Stimulated activated CD4-positive, alpha-beta T cell treated with anti-CD3 and anti-CD28 coated beads, Interleukin-4, amount 100 ng/mL, for 24 hours (primary cell): ENCODE data around the gene EFNB2.

Experiments used
- DNase-seq: peaks from one replicate; pipeline ENCODE4 v3.0.0-alpha.2; 2020

EFNB2 gene

GRCh38 chr13:106548064-106548696, 12.7 kb upstream of the EFNB2 start:
- no peak for DNase-seq

GRCh38 chr13:106541826-106542225, 6.4 kb upstream of the EFNB2 start:
- DNase-seq = no peak

GRCh38 chr13:106540613-106541012, 5.2 kb upstream of the EFNB2 start:
- no peak for DNase-seq

- no peak for DNase-seq
These were observed 2.1 kb upstream of the EFNB2 start for GRCh38 chr13:106537521-106537920.

- peak; percentile 89 for DNase-seq
These were observed 977 bp upstream of the EFNB2 start for GRCh38 chr13:106536244-106537034.

- no peak for DNase-seq
These were observed 567 bp downstream of the EFNB2 start for GRCh38 chr13:106534639-106535551.

GRCh38 chr13:106533943-106534638, 1.4 kb downstream of the EFNB2 start:
- DNase-seq = peak; percentile 8

GRCh38 chr13:106533101-106533942, 2.1 kb downstream of the EFNB2 start:
- DNase-seq = peak; percentile 11

- DNase-seq = no peak
These were observed 3.1 kb downstream of the EFNB2 start for GRCh38 chr13:106532111-106532929.

GRCh38 chr13:106530980-106531481, 4.4 kb downstream of the EFNB2 start:
- no peak for DNase-seq

- DNase-seq = no peak
These were observed 5.2 kb downstream of the EFNB2 start for GRCh38 chr13:106530171-106530851.

- no peak for DNase-seq
These were observed 5.9 kb downstream of the EFNB2 start for GRCh38 chr13:106529415-106530170.

GRCh38 chr13:106528718-106529414, 6.6 kb downstream of the EFNB2 start:
- no peak for DNase-seq

- no peak for DNase-seq
These were observed 7.6 kb downstream of the EFNB2 start for GRCh38 chr13:106527826-106528225.

- no peak for DNase-seq
These were observed 8.0 kb downstream of the EFNB2 start for GRCh38 chr13:106527445-106527801.

- no peak for DNase-seq
These were observed 8.6 kb downstream of the EFNB2 start for GRCh38 chr13:106526738-106527444.

GRCh38 chr13:106525865-106526264, 9.6 kb downstream of the EFNB2 start:
- DNase-seq = no peak

GRCh38 chr13:106524108-106524507, 11.4 kb downstream of the EFNB2 start:
- DNase-seq = no peak
